HuH-7 (cell line): ENCODE data around the gene SIAH1.
"Not testable (repeated sequence)": the region's sequence is repeated elsewhere in the genome, so short reads cannot be mapped to it uniquely, and the experiment has no call there.

Experiments used
- DNase-seq: peaks from one replicate; pipeline ENCODE4 v3.0.0; 2011; ENCODE audit warnings: low spot score

The SIAH1 gene, protein sequence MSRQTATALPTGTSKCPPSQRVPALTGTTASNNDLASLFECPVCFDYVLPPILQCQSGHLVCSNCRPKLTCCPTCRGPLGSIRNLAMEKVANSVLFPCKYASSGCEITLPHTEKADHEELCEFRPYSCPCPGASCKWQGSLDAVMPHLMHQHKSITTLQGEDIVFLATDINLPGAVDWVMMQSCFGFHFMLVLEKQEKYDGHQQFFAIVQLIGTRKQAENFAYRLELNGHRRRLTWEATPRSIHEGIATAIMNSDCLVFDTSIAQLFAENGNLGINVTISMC

DNA sequence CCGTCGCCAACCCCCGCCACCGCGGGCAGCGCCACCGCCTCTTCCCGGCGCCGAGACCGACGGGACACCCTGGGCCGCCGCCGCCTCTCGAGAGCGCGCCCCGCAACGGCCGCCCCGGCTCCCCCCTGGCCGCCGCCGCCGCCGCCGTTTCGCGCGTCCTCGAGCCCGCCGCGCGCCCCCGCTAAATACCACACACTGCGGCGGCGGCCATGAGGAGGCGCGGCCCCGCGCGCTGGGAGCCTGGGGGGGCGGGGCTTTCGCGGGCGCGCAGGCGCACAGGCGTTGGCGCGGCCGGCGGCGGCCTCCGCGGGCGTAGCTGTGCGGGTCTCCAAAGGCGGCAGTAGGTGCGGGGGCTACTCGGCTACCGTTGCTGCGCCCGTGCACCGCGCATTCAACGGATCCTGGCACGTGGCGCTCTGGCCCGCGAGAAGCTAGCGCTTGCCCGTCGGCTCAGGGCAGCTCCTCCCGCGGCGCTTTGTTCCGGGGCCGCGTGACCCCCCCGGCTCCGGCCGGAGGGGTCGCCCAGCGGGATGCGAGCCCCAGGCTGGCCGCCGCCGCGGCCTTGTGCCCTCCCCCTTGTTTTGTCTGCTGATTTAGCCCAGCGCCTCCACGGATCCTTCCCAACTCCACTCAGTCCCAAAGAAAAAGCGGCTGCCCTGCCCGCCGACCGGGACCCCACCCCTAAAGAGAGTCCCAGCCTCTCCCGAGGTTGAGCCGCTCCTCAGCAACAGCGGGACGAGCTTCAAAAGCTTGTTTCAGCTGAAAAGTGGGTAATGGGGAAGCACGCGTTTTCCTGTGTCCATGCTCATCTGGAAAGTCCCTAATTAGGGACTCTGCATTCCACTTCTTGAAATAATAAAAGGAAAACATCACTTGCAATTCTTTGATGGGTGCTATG is at the start of gene SIAH1:
Gene SIAH1 (minus strand): TSS at position 161 of the 898 bp plus-strand sequence. CDS start 22,985 bp downstream, outside the sequence.
- DNase-seq, result peak; percentile 79

DNA sequence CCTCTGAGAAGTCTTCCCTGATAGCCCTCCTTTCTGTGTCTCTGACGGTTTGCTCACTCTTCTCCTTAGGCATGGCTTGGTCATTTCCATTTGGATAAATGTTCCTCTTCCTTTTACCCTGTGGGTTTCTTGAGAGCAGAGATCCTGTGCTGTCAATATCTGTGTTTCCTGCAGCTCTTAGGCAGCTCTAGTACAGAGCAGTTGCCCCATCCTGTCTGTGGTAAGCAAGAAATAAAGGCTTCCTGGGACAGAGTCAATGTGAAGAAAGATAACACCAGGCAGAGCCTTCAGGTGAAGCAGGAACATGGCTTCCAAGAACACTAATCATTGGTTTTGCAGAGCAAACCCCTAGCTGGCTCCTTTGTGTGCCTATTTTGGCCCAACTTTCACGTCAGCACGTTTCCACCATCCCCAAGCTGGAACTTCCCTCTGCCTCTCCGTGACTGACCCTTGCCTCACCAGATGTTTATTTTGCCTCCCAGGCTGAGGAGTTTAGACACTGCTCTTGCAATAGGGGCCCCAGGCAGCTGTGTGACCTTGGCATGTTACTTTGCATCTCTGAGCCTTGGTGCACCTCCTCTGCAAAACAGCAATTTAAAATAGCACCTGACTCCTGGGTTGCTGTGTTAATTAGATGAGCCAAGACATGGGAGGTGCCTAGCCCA is 49.6 kb upstream of the SIAH1 start:
- peak; percentile 37 for DNase-seq

DNA sequence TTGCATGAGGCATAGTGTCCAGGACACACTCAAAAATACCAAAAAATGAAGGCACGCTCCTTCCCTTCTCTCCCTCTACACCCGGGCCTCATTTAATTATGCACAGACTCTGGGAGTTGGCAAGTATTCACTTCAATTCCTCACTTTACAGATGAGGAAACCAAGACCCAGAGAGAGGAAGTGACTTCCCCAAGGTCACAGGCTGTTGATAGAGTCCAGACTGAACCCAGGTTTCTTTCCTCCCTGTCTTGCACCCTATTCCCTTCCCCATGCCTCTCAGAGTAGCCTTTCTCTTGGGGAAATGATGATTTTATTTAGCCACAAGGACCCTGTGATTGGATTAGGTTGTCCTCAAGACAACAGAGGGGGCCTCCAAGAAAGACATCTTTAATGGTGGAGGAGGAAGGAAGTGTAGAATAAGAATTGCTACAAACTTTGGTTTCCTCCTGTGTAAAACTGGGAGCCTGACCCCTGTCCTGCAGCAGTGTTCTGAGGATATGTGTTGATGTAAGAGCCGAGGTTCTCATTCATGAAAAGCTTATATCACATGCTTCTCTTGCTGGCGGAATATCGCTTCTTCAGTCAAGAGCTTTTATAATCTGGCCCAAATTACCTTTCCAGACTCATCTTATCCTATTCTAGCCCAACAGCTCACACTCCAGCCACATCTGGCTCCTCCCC is 48.8 kb upstream of the SIAH1 start:
- no peak for DNase-seq

DNA sequence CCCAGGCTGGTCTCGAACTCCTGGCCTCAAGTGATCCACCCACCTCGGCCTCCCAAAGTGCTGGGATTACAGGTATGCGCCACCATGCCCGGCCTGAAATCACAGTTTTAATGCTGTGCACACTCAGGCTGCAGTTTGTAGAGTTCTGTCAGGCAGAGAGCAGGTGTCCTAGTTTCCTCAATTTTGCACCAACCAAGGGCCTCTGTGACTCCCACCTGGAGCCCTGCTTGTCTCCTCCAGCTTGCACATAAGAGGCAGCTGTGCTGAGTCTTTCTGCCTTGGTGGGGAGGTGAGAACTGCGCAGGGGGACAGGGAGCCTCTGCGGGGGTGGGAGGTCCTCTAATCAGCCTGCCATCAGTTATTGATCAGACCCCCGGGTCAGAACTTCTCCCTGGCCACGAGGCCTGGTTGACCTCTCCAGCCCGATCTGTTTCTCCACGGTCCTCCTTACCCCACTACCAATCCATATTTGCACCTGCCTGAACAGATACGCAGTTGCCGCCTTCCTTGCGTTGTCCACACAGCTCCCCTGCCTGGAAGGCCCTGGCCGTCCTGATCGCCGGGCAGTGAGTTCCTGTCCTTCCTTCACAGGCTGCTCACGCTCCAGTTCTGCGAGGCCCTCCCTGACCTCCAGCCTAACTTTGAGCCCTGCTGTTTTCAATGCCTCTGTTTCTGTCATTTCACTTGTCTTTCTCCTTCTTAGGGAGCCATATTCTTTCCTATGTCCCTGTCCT is 48.1 kb upstream of the SIAH1 start:
- no peak for DNase-seq

DNA sequence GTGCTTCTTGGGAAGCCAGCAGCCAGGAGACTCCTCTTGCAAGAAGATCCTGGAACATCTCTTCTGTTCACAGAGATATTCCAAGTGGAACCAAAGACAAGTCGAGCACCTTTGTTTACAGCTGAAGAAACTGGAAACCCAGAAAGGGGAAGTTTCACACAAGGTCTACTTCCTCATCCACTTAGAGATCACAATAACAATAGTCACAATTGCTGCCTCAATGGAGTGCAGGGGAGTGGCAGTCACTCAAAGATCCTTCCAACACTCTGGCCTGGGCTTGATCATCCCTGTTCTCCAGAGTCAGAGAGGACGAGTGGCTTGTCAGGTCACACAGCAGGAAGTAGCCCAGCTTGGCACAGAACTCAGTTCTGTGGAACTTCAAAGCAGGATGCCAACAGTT is 46.9 kb upstream of the SIAH1 start:
- no peak for DNase-seq

DNA sequence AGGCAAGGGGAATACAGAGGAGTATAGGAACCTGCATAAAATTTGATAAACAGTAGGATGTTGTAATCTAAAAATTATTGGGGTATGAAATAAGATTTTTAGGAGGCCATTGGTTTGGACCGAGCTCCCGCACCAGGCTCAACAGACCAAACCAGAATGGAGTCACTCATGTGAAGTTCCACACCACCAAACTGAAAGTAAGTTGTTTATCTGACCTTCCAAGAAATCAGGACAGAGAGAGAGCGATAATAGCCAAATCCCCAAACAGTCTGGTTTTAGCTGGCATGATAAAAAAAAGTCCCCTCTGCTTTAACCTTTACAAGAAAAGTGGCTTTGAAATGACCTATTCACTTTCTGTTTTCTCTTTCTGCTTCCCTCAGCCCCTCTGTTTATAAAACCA is 45.7 kb upstream of the SIAH1 start:
- no peak for DNase-seq

DNA sequence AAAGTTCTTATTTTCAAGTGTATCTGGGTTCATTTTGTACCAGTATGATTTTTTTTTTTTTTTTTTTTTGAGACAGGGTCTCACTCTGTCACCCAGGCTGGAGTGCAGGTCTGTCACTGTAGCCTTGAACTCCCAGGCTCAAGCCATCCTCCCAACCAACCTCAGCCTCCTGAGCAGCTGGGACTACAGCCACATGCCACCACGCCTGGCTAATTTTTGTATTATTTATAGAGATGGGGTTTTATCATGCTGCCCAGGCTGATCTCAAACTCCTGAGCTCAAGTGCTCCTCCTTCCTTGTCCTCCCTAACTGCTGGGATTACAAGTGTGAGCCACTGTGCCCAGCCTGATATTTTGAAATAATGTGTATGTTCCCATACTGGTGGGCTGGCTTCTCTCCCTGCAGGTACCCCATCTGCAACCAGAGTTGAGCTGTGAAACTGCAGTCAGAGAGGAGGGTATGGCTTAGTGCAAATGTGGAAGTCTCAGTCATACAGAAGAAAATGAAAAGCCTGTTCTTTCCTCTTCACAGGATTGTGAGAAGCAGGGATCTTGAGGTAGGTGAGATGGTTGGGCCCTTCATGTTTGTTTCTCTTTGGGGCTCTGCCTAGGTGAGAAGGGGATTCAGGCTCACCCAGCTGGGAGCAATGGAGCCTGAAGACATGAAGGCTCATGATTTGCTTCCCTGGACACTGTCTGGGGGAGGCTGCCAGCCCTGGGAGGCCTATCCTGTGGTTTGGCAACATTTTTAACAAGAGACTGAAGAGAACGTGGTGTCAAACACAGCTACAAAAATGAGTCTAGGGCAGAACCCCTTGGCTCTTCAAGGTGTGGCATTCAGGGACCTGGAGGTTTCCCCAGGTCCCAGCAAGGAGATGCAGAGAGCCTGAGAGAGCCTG is 41.3 kb upstream of the SIAH1 start:
- DNase-seq, result no peak

DNA sequence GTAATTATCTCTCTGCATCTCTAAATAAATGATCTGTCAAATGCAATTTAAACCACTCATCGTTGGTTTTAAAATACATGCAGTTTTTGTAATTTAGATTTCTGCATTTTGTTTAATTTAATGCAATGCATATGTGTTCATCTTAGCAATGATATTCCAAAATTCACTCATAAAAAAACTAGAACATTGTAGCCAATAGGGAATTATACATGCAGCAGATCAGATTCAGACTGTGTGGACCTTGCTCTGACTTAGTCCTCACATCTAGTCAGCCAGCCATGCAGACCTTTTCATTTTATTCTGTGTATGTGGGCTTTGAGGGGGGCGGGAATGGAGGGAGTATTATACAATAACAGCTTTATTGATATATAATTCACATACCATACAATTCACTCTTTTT is 37.3 kb upstream of the SIAH1 start:
- DNase-seq, result no peak

DNA sequence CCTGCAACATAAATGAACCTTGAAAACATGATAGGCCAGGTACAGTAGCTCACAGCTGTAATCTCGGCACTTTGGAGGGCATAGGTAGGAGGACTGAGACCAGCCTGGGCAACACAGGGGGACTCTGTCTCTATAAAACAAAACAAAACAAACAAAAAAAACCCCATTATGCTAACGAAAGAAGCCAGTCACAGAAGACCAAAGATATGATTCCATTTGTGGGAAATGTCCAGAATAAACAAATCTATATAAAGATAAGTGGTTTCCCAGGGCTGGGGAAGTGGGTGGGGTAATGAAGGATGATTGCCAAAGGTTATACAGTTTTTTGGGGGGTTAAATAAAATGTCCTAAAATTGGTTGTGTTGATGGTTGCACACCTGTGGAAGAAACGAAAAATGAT is 36.5 kb upstream of the SIAH1 start:
- no peak for DNase-seq

DNA sequence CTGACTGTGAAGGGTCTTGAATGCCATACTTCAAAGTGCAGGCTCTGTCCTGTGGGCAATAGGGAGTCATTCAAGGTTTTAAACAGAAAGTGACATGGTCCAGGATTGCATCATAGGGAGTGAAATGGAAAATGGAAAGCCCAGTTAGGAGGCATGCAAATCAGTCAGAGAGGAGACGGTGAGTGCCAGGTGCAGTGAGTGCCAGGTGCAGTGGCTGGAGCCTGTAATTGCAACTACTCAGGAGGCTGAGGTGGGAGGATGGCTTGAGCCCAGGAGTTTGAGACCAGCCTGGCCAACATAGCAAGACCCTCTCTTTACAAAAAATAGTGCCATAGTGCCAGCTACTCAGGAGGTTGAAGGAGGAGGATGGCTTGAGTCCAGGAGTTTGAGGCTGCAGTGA is 35.2 kb upstream of the SIAH1 start:
- no peak for DNase-seq

DNA sequence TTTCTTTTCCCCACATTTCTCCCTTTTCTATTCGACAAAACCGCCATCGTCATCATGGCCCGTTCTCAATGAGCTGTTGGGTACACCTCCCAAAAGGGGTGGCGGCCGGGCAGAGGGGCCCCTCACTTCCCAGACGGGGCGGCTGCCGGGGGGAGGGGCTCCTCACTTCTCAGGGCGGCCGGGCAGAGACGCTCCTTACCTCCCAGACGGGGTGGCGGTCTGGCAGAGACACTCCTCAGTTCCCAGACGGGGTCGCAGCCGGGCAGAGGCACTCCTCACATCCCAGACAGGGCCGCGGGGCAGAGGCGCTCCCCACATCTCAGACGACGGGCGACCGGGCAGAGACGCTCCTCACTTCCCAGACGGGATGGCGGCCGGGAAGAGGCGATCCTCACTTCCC is 31.4 kb upstream of the SIAH1 start:
- DNase-seq, result not testable (repeated sequence)

DNA sequence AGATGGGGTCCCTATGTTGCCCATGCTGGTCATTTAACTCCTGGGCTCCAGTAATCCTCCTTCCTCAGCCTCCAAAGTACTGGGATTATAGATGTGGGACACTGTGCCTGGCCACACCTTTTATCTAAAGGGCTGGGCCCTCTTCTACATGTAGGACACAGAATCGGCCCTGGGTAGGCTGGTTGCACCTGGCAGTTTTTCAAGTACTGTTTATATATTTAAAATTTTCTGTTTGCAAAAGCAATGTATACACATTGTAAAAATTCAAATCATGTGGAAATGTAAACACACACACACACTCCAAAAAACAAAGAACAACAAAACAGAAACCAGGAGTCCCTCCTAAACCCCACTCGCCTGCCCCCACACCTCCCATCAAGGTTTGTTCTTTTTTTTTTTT is 28.1 kb upstream of the SIAH1 start:
- no peak for DNase-seq

DNA sequence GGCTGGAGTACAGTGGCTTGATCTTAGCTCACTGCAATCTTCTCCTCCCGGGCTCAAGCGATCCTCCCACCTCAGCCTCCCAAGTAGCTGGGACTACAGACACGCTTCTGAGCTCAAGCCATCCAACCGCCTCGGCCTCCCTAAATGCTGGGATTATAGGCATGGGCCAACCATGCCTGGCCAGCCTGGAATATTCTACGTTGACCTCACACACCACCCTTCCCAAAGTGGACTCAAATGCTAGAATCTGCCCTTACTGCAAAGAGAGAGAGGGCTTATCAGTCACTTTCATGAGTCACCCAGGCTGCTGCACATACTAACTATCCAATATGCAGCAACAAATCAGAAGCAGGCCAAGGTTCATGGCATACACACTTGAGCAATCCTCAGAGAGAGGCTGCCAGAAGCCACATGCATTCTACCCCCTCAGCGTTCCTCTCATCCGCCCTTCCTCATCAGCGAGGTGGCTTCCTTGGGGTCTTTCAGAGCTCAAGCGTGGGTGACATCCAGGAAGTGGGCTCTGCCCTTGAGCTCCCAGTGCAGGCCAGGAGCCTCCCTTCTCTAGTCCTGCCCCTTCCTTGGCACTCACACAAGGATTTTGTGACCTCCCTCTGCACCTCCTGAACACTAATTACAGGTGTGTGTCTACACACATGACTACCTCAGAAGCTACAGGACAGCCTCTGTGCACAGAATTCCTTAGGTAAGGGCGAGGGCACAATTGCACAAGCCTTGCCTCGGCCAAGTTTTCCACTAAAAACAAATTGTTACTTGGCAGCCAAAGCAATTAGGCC is 24.8 kb upstream of the SIAH1 start:
- peak; percentile 70 for DNase-seq

DNA sequence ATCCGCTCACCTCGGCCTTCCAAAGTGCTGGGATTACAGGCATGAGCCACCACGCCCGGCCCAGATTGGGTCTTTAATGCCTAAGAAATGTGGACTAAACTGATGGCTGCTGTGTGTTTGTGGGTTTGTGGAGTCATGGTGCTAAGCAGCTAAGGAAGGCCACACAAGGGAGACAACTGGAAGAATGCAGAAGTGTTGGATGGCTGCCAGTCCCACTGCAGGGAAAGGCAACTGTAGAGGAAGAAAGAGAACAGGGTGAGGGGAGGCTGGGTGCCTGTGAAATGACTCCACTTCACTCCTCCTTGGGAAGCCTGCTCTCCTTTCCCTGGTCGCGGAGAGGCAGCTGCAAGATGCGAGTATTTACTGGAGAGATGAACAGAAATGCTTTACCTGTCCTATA is 23.5 kb upstream of the SIAH1 start:
- no peak for DNase-seq

DNA sequence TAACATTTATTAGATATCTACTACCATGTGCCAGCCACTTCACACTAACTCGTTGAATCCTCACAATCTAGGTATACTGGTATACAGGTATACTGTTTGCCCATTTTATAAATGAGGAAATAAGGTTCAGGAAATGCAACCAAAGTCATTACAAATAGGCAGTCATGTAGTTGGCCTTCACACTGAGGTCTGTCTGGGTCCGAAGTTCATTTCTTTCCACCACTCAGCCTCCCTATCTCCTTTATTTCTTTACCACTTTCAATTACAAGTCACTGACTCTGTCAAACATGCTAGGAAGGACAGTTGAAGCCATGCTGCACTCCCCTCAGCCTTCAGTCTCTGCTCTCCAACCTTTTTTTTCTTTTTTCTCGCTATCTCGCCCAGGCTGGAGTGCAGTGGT is 20.7 kb upstream of the SIAH1 start:
- DNase-seq, result peak; percentile 32

DNA sequence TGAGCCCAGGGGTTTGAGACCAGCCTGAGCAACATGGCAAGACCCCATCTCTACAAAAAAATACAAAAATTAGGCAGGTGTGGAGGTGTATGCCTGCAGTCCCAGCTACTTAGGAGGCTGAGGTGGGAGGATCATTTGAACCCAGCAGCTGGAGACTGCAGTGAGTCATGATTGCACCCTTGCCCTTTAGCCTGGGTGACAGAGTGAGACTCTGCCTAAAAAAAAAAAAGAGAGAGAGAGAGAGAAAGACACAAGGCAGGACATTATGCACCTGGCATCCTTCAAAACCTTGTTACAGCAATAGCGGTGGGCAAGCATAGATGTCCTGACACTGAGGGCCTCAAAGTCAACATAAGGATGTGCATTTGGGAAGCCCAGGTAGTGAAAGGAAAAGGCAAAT is 19.9 kb upstream of the SIAH1 start:
- DNase-seq, result no peak

DNA sequence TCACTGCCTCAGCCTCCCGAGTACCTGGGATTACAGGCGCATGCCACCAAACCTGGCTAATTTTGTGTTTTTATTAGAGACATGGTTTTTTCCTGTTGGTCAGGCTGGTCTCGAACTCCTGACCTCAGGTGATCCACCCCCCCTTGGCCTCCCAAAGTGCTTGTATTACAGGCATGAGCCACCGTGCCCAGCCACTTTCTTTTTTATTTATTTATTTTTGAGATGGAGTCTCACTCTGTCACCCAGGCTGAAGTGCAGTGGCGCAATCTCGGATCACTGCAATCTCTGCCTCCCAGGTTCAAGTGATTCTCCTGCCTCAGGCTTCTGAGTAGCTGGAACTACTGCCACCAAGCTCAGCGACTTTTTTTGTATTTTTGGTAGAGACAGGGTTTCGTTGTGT is 17.3 kb upstream of the SIAH1 start:
- DNase-seq, result not testable (repeated sequence)

DNA sequence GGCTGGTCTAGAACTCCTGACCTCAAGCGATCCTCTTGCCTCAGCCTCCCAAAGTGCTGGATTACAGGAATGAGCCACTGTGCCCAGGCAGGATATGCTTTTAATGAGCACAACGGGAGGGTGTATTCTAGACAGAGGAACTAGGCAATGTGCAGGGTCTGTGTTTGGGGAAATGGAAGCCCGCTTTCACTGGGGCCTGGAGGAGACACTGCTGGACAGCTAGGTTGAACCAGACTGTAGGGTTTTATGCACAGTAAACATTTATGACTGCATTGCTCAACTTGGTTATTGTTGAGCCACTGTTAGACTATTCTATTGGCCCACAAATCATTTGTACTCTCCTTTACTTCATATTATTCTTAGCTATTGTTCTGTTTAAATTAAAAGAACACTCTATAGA is 10.2 kb upstream of the SIAH1 start:
- DNase-seq, result no peak

DNA sequence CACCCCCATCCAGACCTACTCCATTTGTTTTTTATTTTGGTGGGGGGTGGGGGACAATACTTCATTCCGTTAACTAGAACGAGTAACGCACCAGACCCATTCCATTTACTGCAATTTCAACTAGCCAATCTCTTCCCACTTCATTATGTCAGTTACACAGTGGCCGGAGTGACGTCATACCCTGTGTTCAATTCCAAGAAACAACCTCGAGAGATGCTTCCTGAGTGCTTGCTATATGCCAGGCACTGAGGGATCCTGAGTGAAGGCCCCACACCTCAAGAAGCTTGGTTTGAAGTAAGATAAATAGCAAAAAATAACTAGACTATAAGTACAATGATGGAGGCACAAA is 9.1 kb upstream of the SIAH1 start:
- DNase-seq, result no peak
